ENCODE results near the gene PRR15L. TPM values are rescaled to one million over a fixed set of nuclear protein-coding genes. Genes with fewer than 3 reads are reported as not detected.
A peak's percentile ranks its signal among the peaks of the same experiment; 100 is the strongest.

The PRR15L gene
- total and polyA plus RNA-seq, 2 of the 4 experiments (the other 2 are of a cell fraction), result not detected

- intact Hi-C loops (cut with micrococcal nuclease), result loop anchor here (1.0 kb wide), 3 partner anchors 22 to 128 kb away; partner anchors contain the start of gene SP2
- H2AK9ac ChIP-seq (replicated peaks; ENCODE audit: low read depth, low read length, poor library complexity), result peak within 1 kb of the TSS; percentile 98
- TF ChIP-seq MAFK (IDR thresholded peaks at IDR 0.05; ENCODE audit: low read depth, low read length) (no peak), RAD21 (IDR thresholded peaks at IDR 0.05; ENCODE audit: low read length) (peak; percentile 74), RFX5 (IDR thresholded peaks at IDR 0.05; ENCODE audit: low read depth, low read length) (0 out of 2 replicates have a peak, but pooled peaks have one; percentile 18), NFE2L2 (IDR thresholded peaks at IDR 0.05; ENCODE audit: low read depth, low read length) (0 out of 2 replicates have a peak, but pooled peaks have one; percentile 2), SMC3 (IDR thresholded peaks at IDR 0.05; ENCODE audit: low read depth, low read length) (peak; percentile 78), USF2 (IDR thresholded peaks at IDR 0.05; ENCODE audit: low read depth, low read length) (peak; percentile 57; the same call in 1 of the 2 replicates), CHD1 (IDR thresholded peaks at IDR 0.05; ENCODE audit: low read depth, low read length) (no peak), BHLHE40 (IDR thresholded peaks at IDR 0.05; ENCODE audit: low read depth, low read length) (peak; percentile 78), POLR2A (IDR thresholded peaks at IDR 0.05; ENCODE audit: low read depth, low read length) (peak; percentile 87; the same call in 1 of the 2 replicates), MAZ (IDR thresholded peaks at IDR 0.05; ENCODE audit: borderline replicate concordance, low read depth, low read length) (peak; percentile 86), CTCF (conservative IDR thresholded peaks at IDR 0.05; ENCODE audit: low read depth, low read length) (peak; percentile 99), MXI1 (IDR thresholded peaks at IDR 0.05; ENCODE audit: borderline replicate concordance, low read depth, low read length) (peak; percentile 95), CEBPB (IDR thresholded peaks at IDR 0.05; ENCODE audit: low read depth, low read length) (peak; percentile 77)
These were observed 13.2 kb upstream of the PRR15L start, which contains the start of gene CDK5RAP3 for GRCh38 chr17:47970725-47971499. CDK5RAP3 (plus strand) TSS chr17:47971113; CDS start chr17:47971147, 34 bp downstream.

More at GRCh38 chr17:47970725-47971499, 13.2 kb upstream of the PRR15L start, which contains the start of gene CDK5RAP3:
- 1% methylated on average over 29 of the region's 62 CpGs; no CpG with 5 or more reads in 1 of the 2 experiments for WGBS, 2 experiments (ENCODE audit: extremely low coverage in 2 of 2, insufficient read length in 1 of 2)
- peak within 1 kb of the TSS; percentile 91 for H4K91ac ChIP-seq (ENCODE audit: insufficient read depth, low read depth, low read length)
- peak within 1 kb of the TSS; percentile 95 for H3K4ac ChIP-seq (ENCODE audit: low read depth, low read length)
- H3K4me1 ChIP-seq (ENCODE audit: control insufficient read depth, insufficient read depth, low read length), result peaks cover 17% of the 10 kb centered on the region
- in situ Hi-C loops (cut with MboI; ENCODE audit: low sequenced_read_pairs) (no loop called here), dilution Hi-C loops (cut with HindIII; ENCODE audit: low sequenced_read_pairs, unreplicated experiment) (no loop called here)
- no peaks in the 10 kb centered on the region for H4K20me1 ChIP-seq (ENCODE audit: insufficient read depth, low read length)
- peak within 1 kb of the TSS; percentile 82 for H3K4me3 ChIP-seq (ENCODE audit: insufficient read depth, low read depth, low read length)
- peaks cover 12% of the 10 kb centered on the region for H3K9me1 ChIP-seq (ENCODE audit: insufficient read depth, low read length)
- H3K14ac ChIP-seq (replicated peaks; ENCODE audit: low read depth, low read length), result peak within 1 kb of the TSS; percentile 97
- H3K9me3 ChIP-seq (ENCODE audit: control insufficient read depth, insufficient read depth, low read length), result no peaks in the 10 kb centered on the region
- H3K36me3 ChIP-seq (ENCODE audit: control insufficient read depth, insufficient read depth, low read length), result peaks cover 16% of the 10 kb centered on the region
- H3K56ac ChIP-seq (ENCODE audit: extremely low read depth, insufficient read depth, low read length), result peak within 1 kb of the TSS; percentile 32; the same call in 1 of the 2 replicates
- peak within 1 kb of the TSS; percentile 87 for H2BK20ac ChIP-seq (ENCODE audit: low read depth, low read length)
- H3K27me3 ChIP-seq (ENCODE audit: control insufficient read depth, insufficient read depth, low read length), result no peaks in the 10 kb centered on the region
- peak; percentile 98 for ATAC-seq (ENCODE audit: low read depth)
- H2AFZ ChIP-seq (replicated peaks; ENCODE audit: low read length, poor library complexity), result peak within 1 kb of the TSS; percentile 96
- peak within 1 kb of the TSS; percentile 79 for H2BK5ac ChIP-seq (ENCODE audit: low read depth, low read length, poor library complexity, severe bottlenecking)
- peak; percentile 99 for DNase-seq
- peak within 1 kb of the TSS; percentile 79 for H3K9ac ChIP-seq (ENCODE audit: low read depth, low read length)
- peaks cover 14 to 33% of the 10 kb centered on the region in 2 experiments for H3K79me1 ChIP-seq (ENCODE audit: low read depth in 1 of 2, low read length in 2 of 2)
- peak within 1 kb of the TSS; percentile 78 for H4K5ac ChIP-seq (ENCODE audit: low read depth, low read length)
- H2BK120ac ChIP-seq (ENCODE audit: low read depth, low read length), result peak within 1 kb of the TSS; percentile 89
- ChIA-PET POLR2A (ENCODE audit: unreplicated experiment) (no interaction called here), CTCF (interaction anchor here (0.6 to 1.6 kb wide), 15 partner anchors 10 to 128 kb away, joined by 3 to 15 read pairs (median 3); partner anchors contain the start of genes PNPO and PRR15L)
- H2BK15ac ChIP-seq (ENCODE audit: low read depth, low read length), result peak within 1 kb of the TSS; percentile 95; the same call in 2 of the 3 replicates
- H3K18ac ChIP-seq (ENCODE audit: low read depth, low read length), result peak within 1 kb of the TSS; percentile 51
- H2AK5ac ChIP-seq (ENCODE audit: low read depth, low read length), result peak within 1 kb of the TSS; percentile 94
- H3K4me2 ChIP-seq (ENCODE audit: low read depth, low read length), result peak within 1 kb of the TSS; percentile 99
- peak within 1 kb of the TSS; percentile 73 for H3K27ac ChIP-seq (ENCODE audit: insufficient read depth, low read length)
- BruUV-seq (replicated peaks), result no TSS peak
- H4K8ac ChIP-seq (ENCODE audit: low read depth in 2 of 2, low read length in 2 of 2), result peak within 1 kb of the TSS; percentile 83 to 94
- H3K23ac ChIP-seq (ENCODE audit: low read depth, low read length), result peak within 1 kb of the TSS; percentile 83
